ENCODE results near the gene DNER.

DNER gene

DNA sequence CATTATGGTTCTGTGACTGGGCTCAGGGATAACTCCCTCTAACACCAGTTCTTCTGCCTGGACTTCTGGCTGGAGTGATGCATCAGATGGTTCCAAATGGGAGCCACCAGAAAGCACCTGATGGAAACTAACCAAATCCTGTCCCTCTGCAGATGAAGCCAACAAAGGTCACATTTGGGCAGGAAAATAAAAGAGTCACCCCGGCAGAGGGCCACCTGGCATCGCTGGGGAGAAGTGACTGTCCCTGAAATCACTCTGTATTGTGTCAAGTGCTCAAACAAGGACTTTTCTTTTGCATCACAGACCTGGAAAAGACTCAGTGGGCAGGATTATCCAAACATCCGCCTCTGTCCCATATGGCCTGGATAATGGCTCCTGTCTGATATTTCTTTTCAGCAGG, 47.5 kb downstream of the DNER start:
- no peak for DNase-seq

DNA sequence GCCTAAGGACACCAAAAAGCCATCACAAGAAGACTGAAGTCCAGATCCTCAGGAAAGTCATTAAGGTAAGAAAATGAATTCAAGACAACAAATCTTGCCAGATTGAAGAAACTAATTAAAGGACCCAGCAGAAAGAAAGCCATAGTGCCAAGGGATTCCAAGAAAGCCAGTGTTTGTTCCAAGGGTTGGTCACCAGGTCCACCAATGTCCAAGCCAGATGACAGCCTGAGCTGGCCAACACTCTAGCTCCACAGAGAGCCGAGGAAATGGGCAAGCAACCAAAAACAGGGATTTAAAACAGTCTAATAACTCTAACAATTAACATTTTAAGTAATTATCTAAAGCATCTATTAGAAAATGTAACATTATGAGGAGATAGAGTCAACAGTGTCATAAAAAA, 49.2 kb downstream of the DNER start:
- no peak for DNase-seq

DNA sequence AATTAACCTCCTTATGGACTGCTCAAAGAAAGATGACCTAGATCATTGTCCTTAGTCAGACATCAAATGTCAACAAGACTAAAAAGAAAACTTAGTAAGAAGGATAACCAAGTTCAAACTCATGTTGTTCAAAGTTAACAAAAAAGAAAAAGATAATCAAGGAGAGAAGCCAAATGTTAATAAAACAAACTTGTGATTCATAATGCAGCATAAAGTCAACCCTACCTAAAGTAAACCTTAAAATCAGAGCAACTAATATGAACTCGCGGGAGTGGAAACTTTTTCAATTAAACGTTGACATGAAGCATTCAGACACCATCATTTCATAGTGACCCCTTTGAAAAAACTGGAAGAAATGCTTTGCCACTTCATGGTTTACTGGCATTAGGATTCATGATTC, 52.9 kb downstream of the DNER start:
- no peak for DNase-seq

DNA sequence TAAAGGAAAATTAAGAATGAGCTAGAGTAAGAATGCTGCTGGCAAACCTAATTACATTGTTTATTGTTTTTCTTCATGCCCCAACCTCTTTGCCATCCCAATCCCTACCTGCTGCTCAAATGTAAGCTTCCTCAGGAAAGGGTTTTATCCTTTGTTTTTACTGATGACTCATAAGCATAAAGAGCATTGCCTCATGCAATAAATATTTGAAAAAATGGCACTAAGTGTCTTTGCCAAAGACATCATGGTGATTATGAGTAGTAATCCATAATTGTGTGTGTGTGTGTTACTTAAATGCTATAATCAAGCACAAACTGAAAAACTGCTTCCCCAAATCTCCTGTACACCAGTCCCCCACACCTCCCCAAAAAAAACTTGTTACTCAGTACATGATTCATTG, 53.4 kb downstream of the DNER start:
- no peak for DNase-seq

DNA sequence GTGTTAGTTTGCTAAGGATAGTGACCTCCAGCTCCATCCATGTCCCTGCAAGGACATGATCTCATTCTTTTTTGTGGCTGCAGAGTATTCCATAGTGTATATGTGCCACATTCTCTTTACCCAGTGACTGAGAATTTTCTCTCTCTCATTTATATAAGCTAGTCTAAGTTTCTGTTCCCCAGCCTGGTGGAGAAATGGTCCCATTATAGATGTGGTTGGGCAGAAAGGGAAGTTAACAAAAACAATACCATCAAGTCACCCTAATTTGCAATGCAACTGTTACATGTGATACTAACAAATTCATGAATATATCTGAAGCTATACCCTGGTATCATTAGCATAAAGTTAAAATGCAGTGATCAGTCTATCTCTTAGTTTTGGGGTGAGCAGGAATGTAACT, 54.0 kb downstream of the DNER start:
- no peak for DNase-seq

DNA sequence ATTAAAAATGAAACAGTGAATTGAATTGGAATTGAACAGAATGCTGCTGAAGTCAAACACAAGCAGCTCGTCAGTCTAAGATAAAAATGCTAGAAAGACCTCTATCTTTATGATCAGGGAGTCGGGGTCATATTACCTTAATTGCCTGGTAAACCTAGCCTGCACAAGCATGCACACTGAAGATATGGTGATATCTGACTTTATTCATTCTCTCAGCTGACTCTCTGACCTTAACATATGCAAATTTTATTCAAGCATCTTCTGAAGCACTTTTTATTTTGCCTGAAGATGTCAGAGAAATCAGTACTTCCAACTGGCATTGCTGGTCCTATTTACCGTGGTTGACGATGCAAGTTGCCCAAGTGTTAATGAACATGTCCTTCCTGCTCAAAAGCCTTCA, 56.4 kb downstream of the DNER start:
- DNase-seq: no peak

DNA sequence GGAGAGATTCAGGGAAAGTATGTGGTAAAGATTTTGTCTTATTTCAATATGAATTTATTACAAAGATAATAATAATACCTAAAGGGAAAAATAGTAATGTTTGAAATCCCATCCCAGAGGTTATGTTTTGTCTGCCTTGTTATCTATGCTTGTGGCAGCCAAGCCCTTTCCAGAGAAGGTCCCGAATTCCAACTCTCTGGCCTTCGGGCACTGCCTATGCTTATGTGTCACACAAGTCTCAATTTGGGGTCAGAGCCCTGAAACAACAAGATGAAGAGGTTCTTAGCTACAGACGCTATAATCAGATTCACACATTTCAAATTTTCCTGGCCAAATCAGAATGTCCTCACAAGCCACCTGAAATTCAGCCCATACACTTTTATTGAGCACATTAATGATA, 59.9 kb downstream of the DNER start:
- DNase-seq: no peak

DNA sequence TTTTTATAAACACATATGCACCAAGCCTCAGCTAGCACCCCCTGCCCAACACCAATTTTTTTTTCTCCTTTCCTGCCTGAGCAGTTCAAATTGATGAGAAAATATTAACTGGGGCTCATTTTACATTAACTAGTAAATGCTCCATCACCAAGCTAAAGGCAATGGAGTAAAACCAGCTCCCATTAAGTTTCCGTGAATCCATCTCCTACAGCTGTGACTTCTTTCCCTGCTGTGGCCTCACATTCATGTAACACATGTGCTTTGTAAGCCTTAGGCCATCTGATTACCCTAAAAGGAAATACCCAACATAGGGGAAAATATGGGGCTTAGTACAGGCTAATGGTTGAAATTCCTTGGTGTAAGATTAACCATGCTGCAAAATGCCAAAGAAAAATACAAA, 60.8 kb downstream of the DNER start:
- no peak for DNase-seq

DNA sequence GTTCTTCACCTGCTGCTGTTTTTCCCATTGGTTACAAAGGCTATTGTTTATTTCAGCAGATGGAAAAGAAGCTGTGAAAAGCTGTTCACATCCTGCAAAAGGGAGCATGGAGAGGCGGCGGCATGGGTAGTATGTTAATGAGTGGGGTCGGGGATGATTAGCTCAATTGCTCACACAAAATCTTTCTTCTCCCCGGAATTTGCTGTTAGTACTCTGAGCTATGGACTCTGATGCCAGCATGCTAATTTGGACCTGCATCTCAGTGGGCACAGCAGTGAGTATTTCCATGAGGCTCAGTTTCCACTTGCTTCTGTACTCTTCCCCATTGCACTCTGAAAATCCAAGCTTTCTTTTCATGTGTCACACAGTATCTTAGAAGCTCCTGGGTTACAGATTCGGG, 61.6 kb downstream of the DNER start:
- DNase-seq: no peak

DNA sequence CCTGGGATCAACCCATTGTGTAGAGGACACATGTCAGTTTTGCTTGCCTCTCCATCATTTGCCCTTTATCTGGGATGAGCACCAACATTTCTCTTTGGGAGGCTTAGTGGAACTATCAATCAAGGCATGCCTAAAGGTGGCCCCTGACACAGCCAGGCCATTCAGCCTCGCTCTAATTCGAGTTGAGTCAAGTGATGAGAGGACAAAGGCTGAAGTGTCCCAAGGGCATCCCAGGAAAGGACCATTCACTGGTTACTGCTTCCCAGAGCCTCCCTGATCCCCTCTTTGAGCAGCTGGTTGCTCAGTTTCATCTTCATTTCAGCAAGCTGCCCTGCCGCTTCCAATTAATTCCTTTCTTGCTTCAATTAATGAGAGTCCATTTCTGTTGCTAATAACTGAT, 63.5 kb downstream of the DNER start:
- no peak for DNase-seq

DNA sequence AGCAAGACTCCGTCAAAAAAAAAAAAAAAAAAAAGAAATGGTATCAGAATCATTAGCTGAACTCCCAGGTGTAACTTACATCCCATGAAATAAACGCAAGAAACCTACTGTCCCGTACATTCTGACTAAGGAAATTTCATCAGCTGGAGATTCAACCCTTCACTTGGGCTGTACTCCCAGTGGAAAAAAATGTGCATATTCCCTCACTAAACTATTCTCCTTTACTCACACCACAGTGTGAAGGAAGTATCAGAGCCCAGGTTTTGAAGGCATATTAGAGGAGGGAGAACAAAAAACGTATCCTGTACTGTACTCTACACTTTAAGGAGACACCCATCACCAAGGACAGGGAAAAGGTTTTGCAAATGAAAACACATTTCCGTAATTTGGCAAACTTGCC, 64.3 kb downstream of the DNER start:
- no peak for DNase-seq

DNA sequence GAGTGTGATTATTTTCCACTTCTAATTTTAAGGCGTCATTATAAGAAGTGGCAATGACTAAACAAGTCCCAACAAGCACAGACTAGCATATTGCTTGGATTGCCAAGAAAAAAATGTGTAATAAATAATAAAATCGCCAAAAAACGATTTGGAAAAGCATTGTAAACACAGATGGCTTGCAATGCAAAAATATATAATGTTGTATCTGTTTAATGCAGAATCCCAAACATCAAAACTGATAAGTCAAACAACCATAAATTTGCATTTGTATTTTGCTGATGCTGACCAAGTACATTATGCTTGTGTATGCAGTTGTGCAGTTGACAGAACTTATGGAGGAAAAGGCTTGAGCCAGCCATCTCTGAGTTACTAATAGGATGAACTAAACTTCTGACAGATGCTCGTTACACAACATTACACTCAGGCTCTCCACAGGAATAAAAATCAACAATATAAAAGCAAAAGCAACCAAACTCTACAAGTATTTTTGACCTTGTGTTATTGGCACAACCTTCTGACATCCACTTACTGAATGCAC, 68.1 kb downstream of the DNER start:
- DNase-seq: no peak

DNA sequence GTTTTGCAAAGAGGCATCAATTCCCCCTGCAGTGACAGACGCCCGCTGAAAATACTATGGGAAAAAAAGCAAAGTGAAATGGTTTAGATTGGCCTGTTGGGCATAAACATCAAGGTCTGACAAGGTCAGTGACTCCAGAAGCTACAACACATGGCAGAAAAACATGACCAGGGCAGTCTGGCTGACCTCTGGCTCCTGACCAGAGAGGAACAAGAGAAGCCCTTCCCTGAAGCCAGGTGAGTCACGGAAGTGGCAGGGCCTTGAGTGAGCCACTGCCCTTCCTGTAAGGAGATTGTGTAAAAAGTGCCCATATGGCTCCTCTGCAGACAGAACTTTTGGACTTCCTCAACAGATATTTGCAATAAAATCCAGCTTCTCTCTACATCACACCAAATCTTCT, 72.0 kb downstream of the DNER start:
- no peak for DNase-seq

DNA sequence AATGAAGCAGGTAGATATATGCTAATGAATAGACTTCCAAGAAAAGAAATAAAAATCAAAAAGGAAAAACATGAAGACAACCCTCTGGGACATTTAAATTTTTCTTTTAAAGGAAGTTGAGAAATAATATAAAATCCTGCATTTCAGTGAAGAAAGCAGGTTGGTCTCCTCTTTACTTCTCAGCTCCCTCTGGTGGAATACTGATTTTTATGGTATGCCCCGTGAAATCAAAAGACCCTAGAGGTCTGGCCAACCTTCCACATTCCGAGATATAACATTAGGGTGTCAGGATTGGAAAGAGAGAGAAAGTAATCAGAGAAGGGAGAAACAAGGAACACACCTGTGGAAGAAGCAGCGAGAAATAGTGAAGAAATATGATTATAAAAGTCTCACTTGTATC, 72.7 kb downstream of the DNER start:
- no peak for DNase-seq

DNA sequence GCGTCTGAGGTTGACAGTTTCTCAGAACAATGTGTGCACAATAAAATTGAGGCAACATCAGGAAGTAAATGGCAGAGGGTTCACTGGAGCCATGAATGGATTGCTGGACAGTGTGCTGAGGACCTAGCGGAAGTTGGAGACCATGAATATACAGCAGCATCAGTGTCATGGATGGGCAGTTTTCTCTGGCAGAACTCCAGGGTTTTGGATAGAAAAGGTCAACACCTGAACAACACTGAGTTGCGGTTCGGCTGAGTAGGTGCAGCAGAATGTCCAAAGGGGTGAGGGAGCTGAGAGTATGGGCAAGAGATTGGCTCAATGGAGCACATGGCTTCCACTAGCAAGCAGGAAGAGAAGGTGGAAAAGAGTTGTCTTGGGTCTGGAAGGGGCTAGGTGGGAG, 73.7 kb downstream of the DNER start:
- DNase-seq: no peak

DNA sequence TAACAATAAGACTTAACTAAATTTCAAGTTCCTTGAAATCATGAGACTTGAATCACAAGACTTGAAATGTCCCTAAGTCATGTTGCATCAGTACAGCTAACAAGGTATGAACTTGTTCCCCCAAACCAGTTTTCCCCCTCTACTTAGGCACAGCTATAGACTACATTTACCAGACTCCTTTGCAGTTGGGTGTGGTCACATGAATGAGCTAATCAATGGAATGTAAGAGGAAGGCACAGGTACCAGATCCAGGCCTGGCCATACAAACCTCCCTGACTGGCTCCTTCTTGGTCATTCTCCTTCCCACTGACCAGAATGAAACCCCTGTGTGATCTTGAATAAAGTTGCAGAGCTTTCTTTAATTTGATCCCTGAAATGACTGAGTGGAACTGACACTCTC, 77.8 kb downstream of the DNER start:
- DNase-seq: no peak

DNA sequence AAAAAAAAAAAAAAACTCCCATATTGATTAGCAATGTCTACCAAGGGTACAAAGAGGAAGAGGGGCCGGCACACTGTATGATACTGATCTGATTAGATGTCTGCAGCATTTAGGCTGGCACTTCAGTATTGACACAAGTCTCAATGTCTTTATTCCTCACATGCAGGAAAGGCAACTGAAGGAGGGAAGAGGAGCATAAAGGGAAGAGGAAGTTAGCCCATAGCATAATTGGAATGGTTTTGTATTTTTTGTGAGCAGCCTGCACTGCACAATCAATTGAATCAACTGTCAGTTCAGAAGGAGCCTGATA, 79.0 kb downstream of the DNER start:
- DNase-seq: no peak

DNA sequence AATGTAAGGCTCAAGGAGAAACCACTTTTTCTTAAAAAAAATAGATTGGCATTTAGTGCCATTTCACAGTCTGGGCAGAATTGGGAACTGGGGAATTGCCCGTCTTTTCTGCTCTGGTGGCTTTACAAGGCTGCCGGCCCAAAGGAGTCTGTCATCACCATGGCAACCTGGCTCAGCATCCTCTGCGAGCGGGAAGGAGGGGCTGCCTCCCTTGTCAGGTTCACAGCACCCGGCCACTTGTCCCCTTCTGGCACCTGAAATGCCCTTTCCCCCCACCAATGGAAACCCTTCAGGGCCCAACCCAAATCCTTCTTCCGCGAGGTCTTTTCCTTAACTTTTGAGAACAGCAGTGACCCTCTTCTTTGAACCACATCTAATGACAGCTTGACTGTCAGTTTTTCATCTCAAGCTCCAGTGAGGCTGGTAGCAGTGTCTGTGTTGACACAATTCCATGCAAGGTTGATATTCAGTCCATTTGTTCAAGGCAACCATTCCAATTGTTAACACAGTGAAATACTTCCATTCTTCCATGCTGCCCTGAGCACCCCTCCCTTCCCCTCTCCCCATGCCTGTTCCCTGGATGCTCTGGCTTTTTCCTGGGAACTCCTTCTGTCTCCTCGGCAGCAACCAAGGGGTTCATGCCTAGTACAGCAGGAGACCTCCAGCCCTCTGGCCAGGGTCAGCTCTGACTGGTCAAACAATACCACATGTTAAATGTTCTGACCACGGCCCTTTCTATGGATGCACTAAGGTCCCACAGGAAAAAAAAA, 79.6 kb downstream of the DNER start:
- DNase-seq: no peak

DNA sequence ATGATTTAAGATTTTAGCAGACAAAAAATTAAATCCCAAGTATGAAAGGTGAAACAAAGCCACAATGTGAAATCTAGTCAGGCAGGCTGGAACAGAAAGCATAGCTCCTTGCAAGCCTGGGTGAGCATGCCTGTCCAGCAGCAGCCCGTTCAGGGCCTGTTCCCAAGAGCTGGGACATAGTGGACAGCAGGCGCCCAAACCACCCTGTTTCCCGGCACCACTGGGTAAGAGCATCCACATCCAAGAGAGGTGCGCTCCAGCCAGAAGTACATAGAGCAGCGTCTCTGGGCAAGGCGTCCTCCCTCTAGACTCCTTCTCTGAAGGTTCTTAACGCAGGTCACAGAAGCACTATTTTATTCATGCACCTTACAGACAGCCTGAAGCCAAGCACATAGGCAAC, 80.8 kb downstream of the DNER start:
- no peak for DNase-seq

DNA sequence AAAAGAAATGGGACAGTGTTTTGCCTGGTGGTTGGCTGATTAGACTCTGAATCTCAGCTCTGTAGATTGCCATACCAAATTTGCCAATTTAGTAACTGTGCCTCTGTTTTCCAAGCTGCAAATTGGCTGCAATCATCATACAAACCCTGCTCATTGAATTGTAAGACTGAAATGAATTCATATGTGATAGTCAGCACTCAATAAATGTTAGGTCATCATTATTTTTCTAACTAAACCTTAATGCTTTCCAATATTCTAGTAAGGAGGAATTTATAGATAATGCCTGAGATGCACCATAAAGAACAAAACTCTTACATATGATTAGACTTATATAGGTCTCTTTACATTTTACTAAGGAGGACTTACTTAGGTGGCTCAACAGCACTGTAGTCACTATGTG, 85.3 kb downstream of the DNER start:
- DNase-seq: no peak

DNA sequence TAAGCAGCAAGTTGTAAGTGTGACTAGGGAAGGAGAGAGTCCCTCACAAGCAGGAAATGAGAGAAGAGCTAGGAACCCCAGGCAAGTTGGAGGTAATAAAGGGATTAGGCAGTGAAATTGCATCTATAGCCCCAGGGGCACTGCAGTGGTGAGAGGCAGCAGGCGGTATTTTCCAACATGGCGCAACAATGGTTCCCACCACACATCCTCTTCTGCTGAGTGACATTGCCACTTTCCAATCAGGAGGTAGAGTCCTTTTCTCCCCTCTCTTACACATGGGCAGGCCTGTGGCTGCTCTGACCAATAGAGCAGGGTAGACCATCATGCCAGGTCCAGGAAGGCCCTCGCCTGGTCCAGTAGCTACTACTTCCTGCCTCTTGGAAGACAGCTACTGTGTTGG, 86.6 kb downstream of the DNER start:
- DNase-seq: no peak

DNA sequence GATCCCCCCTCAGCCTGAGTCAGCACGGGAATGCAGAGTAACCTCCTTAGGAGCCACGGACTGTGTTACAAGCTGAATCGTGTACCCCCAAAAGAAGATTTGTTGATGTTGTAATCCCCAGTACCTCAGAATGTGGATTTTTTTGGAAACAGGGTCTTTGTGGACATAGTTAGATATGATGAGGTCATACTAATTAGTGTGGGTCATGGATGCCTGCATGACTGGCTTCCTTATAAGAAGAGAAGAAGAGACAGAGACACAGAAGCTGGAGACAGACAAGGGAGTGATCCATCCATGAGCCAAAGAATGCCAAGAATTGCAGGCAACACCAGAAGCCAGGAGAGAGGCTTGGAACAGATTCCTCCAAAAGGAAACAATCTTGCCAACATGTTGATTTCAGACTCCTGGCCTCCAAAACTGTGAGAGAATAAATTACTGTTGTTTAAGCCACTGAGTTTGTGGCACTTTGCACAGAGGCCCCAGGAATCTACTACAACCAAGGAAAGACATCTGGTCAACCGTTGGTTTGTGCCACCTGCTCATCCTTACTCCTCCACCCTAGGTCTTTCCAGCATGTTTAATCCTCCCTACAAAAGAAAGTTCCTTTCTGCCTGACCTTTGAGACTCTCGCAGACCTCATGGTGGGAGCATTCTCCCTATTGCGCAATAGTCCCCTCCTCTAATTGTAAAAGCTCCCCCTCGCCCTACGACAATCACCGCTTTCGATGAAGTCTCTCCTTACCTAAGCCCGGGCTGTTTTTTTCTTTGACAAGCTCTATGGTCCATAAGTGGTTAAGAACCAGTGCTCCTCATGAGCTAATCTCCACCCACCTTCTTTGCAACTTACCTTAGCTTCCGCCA, 91.6 kb downstream of the DNER start:
- no peak for DNase-seq

DNA sequence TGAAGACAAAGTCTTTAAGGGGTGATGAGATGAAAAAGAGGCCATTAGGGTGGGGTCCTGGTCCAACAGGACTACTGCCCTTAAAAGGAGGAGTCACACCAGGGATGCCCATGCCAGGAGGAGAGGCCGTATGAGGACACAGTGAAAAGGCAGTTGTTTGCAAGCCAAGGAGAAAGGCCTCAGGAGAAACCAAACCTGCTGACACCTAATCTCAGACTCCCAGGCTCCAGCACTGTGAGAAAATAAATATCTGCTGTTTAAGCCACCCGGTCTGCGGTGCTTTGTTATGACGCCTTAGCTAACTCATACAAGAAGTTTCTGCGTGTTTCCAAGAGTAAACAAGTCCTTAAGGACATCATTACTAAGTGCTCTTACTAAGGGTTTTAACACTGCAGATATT, 93.6 kb downstream of the DNER start:
- DNase-seq: no peak

DNA sequence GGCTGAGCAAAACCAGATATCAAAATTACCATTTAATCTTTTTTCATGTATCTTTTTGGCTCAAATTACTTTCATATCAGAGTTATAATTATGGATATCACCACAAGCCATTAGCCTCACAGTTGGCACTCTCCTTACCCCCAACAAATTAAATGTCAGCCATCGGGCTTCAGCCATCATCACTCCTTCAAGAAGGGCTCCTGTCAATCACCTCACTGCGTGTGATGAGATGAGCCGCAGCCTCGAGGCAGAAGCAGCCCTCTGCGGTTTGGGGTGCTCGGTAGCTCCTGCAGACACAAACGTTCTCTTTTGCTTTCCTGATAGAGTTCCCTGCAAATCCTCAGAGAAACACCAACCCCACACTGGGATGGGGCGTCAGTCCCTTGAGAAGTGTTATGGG, 94.1 kb downstream of the DNER start:
- no peak for DNase-seq

DNA sequence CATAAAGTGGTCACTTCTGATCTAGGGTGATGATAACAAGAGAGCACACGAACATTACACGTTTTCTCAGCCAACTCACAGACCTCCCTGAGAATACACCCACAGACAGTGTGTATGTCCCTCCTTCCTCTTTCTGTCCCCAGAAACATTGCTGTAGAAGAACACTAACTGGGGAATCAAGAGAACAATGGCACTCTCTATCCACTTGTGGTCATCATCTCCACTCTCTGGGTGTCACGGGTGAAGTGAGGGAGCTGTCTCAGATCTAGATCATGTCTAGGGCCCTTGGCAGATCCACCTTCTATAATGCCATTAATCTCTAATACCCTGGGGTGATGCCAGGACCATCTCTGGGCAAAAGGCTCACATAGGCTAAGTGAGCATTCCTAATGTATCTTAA, 97.9 kb downstream of the DNER start:
- no peak for DNase-seq

Measured in CD4-positive, alpha-beta T cell treated with Interleukin-1 beta for 1 hour (primary cell).